ENCODE data around the gene NUP98. TPM values are rescaled to one million over a fixed set of nuclear protein-coding genes. Genes with fewer than 3 reads are reported as not detected.

Gene NUP98
- total RNA-seq, 1 experiment from 2014 or later: 59.7 TPM

GRCh38 chr11:3836903-3837302 is 39.5 kb upstream of the NUP98 start:
- no peaks in the 10 kb centered on the region for H3K9me2 ChIP-seq (ENCODE audit: insufficient read depth)
- H3K36me3 ChIP-seq (ENCODE audit: low read depth): no peaks in the 10 kb centered on the region
- no peak overlapping the region for H2AFZ ChIP-seq
- CTCF ChIA-PET: no interaction called here
- no peaks in the 10 kb centered on the region for H3K27me3 ChIP-seq (ENCODE audit: insufficient read depth, low read depth)
- no peak overlapping the region for H3K4me3 ChIP-seq
- no peaks in the 10 kb centered on the region for H3K9me3 ChIP-seq (ENCODE audit: insufficient read depth, low read depth)
- intact Hi-C loops (cut with micrococcal nuclease; ENCODE audit: unreplicated experiment): no loop called here
- no peak overlapping the region for H3K4me2 ChIP-seq
- no TSS peak for BruUV-seq (replicated peaks)
- POLR2A ChIA-PET (ENCODE audit: unreplicated experiment): interaction anchor here (0.6 to 0.7 kb wide), 2 partner anchors 13 to 39 kb away, joined by 4 to 14 read pairs; no protein-coding TSS in a partner anchor
- H4K20me1 ChIP-seq (ENCODE audit: insufficient read depth): no peaks in the 10 kb centered on the region
- TF ChIP-seq EZH2 (IDR thresholded peaks at IDR 0.05; ENCODE audit: low read depth): no peak
- no peak for TF ChIP-seq CTCF (conservative IDR thresholded peaks at IDR 0.05)
- H3F3A ChIP-seq (ENCODE audit: insufficient read depth, low read depth): no peaks in the 10 kb centered on the region
- H3K4me1 ChIP-seq (replicated peaks; ENCODE audit: insufficient read depth): peaks cover 6% of the 10 kb centered on the region
- H3K27ac ChIP-seq: no peak overlapping the region
- peaks cover 38% of the 10 kb centered on the region for H3K79me2 ChIP-seq (ENCODE audit: low read depth)
- DNase-seq: no peak

- CTCF ChIA-PET: interaction anchor here (0.6 kb wide), 1 partner anchor 16 kb away, joined by 10 read pairs; no protein-coding TSS in a partner anchor
- TF ChIP-seq EZH2 (IDR thresholded peaks at IDR 0.05; ENCODE audit: low read depth) (no peak), CTCF (conservative IDR thresholded peaks at IDR 0.05) (no peak)
- no TSS peak for BruUV-seq (replicated peaks)
Observed at GRCh38 chr11:3835751-3836150, 38.4 kb upstream of the NUP98 start.

GRCh38 chr11:3834664-3835461 is 37.5 kb upstream of the NUP98 start:
- H3K79me2 ChIP-seq (ENCODE audit: low read depth): peaks cover 34% of the 10 kb centered on the region
- no peak overlapping the region for H3K4me3 ChIP-seq
- no peak overlapping the region for H3K27ac ChIP-seq
- H3F3A ChIP-seq (ENCODE audit: insufficient read depth, low read depth): no peaks in the 10 kb centered on the region
- ChIA-PET POLR2A (ENCODE audit: unreplicated experiment) (no interaction called here), CTCF (no interaction called here)
- H3K36me3 ChIP-seq (ENCODE audit: low read depth): no peaks in the 10 kb centered on the region
- no peaks in the 10 kb centered on the region for H3K9me3 ChIP-seq (ENCODE audit: insufficient read depth, low read depth)
- no TSS peak for BruUV-seq (replicated peaks)
- H3K27me3 ChIP-seq (ENCODE audit: insufficient read depth, low read depth): no peaks in the 10 kb centered on the region
- H3K9me2 ChIP-seq (ENCODE audit: insufficient read depth): no peaks in the 10 kb centered on the region
- no peak for TF ChIP-seq CTCF (conservative IDR thresholded peaks at IDR 0.05)
- no peak for TF ChIP-seq EZH2 (IDR thresholded peaks at IDR 0.05; ENCODE audit: low read depth)
- H2AFZ ChIP-seq: no peak overlapping the region
- intact Hi-C loops (cut with micrococcal nuclease; ENCODE audit: unreplicated experiment): no loop called here
- DNase-seq: no peak
- 0 out of 2 replicates have a peak, but pooled peaks cover 3% of the 10 kb centered on the region for H3K4me1 ChIP-seq (replicated peaks; ENCODE audit: insufficient read depth)
- no peaks in the 10 kb centered on the region for H4K20me1 ChIP-seq (ENCODE audit: insufficient read depth)
- no peak overlapping the region for H3K4me2 ChIP-seq

More at GRCh38 chr11:3835751-3836150, 38.4 kb upstream of the NUP98 start:
- Histone ChIP-seq H3K79me2 (ENCODE audit: low read depth) (peaks cover 38% of the 10 kb centered on the region), H3K27ac (no peak overlapping the region), H3F3A (ENCODE audit: insufficient read depth, low read depth) (no peaks in the 10 kb centered on the region), H2AFZ (no peak overlapping the region), H3K4me2 (no peak overlapping the region), H3K36me3 (ENCODE audit: low read depth) (no peaks in the 10 kb centered on the region), H4K20me1 (ENCODE audit: insufficient read depth) (no peaks in the 10 kb centered on the region), H3K4me3 (no peak overlapping the region), H3K27me3 (ENCODE audit: insufficient read depth, low read depth) (no peaks in the 10 kb centered on the region), H3K9me3 (ENCODE audit: insufficient read depth, low read depth) (no peaks in the 10 kb centered on the region), H3K4me1 (replicated peaks; ENCODE audit: insufficient read depth) (0 out of 2 replicates have a peak, but pooled peaks cover 3% of the 10 kb centered on the region), H3K9me2 (ENCODE audit: insufficient read depth) (no peaks in the 10 kb centered on the region)
- intact Hi-C loops (cut with micrococcal nuclease; ENCODE audit: unreplicated experiment): no loop called here
- POLR2A ChIA-PET (ENCODE audit: unreplicated experiment): no interaction called here
- DNase-seq: no peak
